Activated CD4-positive, alpha-beta T cell treated with anti-CD3 and anti-CD28 coated beads, Interleukin-2, amount 10 ng/mL, durations not matched to agents 24 days and 14 days (primary cell): ENCODE measurements around the gene FBXO17. TPM values are rescaled to one million over a fixed set of nuclear protein-coding genes. Genes with fewer than 3 reads are reported as not detected.

ENCODE experiments used
- DNase-seq: peaks from one replicate; pipeline ENCODE4 v3.0.0; 2022
- H3K27ac Mint-ChIP-seq: one replicate; pipeline ENCODE4 v1.8.0; 2022; ENCODE audit warnings: mild to moderate bottlenecking, mixed read lengths
- H3K27me3 Mint-ChIP-seq: one replicate; pipeline ENCODE4 v1.8.0; 2022; ENCODE audit warnings: mixed read lengths
- H3K36me3 Mint-ChIP-seq: one replicate; pipeline ENCODE4 v1.8.0; 2022; ENCODE audit warnings: low read depth, mild to moderate bottlenecking, mixed read lengths
- H3K4me1 Mint-ChIP-seq: one replicate; pipeline ENCODE4 v1.8.0; 2021; ENCODE audit warnings: mixed read lengths
- H3K4me3 Mint-ChIP-seq: one replicate; pipeline ENCODE4 v1.8.0; 2022; ENCODE audit warnings: mild to moderate bottlenecking, moderate library complexity, mixed read lengths
- H3K9me3 Mint-ChIP-seq: one replicate; pipeline ENCODE4 v1.8.0; 2021; ENCODE audit warnings: mixed read lengths
- intact Hi-C: fragments of 100-400 bp; cut with micrococcal nuclease; formaldehyde crosslinking; loops from one replicate; pipeline ENCODE4 v1.15.1; 2023
- total RNA-seq: library from RNA; stranded (reverse); gene quantifications from 2 replicates; pipeline ENCODE4 v1.2.3, GENCODE V29; 2022

The FBXO17 gene
- total RNA-seq, 1 donor from 2014 or later, result not detected

DNA sequence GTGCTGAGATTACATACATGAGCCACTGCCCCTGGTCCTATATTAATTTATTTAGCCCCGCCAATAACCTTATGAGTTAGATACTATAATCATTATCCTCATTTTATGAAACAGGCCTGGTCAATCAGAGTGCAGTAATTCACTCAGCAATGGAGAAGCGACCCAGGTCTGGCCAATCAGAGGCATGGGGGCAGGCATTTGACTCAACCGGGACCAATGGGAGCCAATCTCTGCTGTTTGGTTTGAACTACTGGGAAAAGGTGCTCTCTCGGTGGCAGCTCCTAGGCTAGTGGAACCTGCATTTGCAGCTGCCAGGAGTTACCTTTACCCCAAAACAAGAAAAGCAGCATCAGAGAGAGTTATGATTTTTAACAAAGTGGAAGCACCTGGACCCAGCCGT lies 82.7 kb downstream of the FBXO17 start:
- Mint-ChIP-seq H3K9me3 (no peaks in the 10 kb centered on the region), H3K36me3 (peaks cover 9% of the 10 kb centered on the region), H3K4me1 (peaks cover 8% of the 10 kb centered on the region), H3K4me3 (no peak overlapping the region), H3K27ac (no peak overlapping the region), H3K27me3 (no peaks in the 10 kb centered on the region)
- intact Hi-C loops, result loop anchor here (10.0 kb wide), 1 partner anchor 488 kb away; the partner anchor contains the start of gene FAM98C
- no peak for DNase-seq

DNA sequence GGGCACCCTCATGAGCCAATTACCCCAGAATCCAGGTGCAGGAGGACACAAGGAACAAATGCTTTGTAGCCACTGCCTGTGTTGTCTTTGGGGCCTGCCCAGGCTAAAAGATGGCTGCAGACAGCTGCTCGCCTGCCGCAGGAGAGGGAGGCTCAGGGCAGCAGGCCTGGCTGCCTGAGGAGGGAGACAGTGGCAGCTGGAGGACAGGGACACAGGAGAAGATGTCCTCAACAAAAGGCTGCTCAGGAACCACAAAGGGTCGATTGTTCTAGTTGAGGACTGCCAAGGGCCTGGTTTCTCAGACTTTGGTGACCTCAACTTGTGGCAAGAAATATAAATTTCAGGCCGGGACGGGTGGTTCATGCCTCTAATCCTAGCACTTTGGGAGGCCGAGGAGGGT lies 83.8 kb downstream of the FBXO17 start:
- no peaks in the 10 kb centered on the region for H3K9me3 Mint-ChIP-seq

More for the DNA sequence above, 83.8 kb downstream of the FBXO17 start:
- Mint-ChIP-seq H3K27me3 (no peaks in the 10 kb centered on the region), H3K36me3 (peaks cover 9% of the 10 kb centered on the region), H3K4me3 (no peak overlapping the region), H3K27ac (no peak overlapping the region), H3K4me1 (peaks cover 2% of the 10 kb centered on the region)
- intact Hi-C loops, result loop anchor here (10.0 kb wide), 1 partner anchor 487 kb away; the partner anchor contains the start of gene FAM98C
- DNase-seq, result no peak

Other genes with a start within 250 kb of the FBXO17 start
- 3.2 and 3.5 TPM in 2 replicates for gene CAPN12, start 231.3 kb downstream of the FBXO17 start, total RNA-seq
- gene LGALS7, start 202.2 kb downstream of the FBXO17 start, total RNA-seq, result not detected in 2 replicates
- gene LGALS7B, start 186.5 kb downstream of the FBXO17 start, total RNA-seq, result not detected in 2 replicates
- 1.3 and 1.7 TPM in 2 replicates for gene LGALS4, start 162.8 kb downstream of the FBXO17 start, total RNA-seq
- gene ECH1, start 143.9 kb downstream of the FBXO17 start, total RNA-seq, result 129 and 130 TPM in 2 replicates
- gene HNRNPL, start 125.8 kb downstream of the FBXO17 start, total RNA-seq, result 686 and 695 TPM in 2 replicates
- gene RINL, start 97.5 kb downstream of the FBXO17 start, total RNA-seq, result 62.7 and 68.9 TPM in 2 replicates
- gene SIRT2, start 76.1 kb downstream of the FBXO17 start, total RNA-seq, result 23.6 and 30.1 TPM in 2 replicates
- gene NFKBIB, start 75.8 kb downstream of the FBXO17 start, total RNA-seq, result 89.2 and 89.7 TPM in 2 replicates
- gene CCER2, start 63.6 kb downstream of the FBXO17 start, total RNA-seq, result 0.77 and 0.97 TPM in 2 replicates
- 41.6 and 42.6 TPM in 2 replicates for gene SARS2, start 45.0 kb downstream of the FBXO17 start, total RNA-seq
- 112 and 122 TPM in 2 replicates for gene MRPS12, start 44.8 kb downstream of the FBXO17 start, total RNA-seq
- 0.14 and 0.17 TPM in 2 replicates for gene FBXO27, start 56.8 kb upstream of the FBXO17 start, total RNA-seq
- gene ACP7, start 108.6 kb upstream of the FBXO17 start, total RNA-seq, result not detected in 2 replicates
- 14.8 and 16.9 TPM in 2 replicates for gene PAK4, start 150.0 kb upstream of the FBXO17 start, total RNA-seq
- gene NCCRP1, start 221.2 kb upstream of the FBXO17 start, total RNA-seq, result not detected in 2 replicates
- gene SYCN, start 228.5 kb upstream of the FBXO17 start, total RNA-seq, result not detected in 2 replicates